ENCODE data around the gene YWHAG. TPM values are rescaled to one million over a fixed set of nuclear protein-coding genes. Genes with fewer than 3 reads are reported as not detected.

The YWHAG gene
- total RNA-seq (2022; extraction: Qiagen RNA extraction; ENCODE audit: low read depth), result 220 to 242 TPM (median 225 TPM) in 5 replicates

GRCh38 chr7:76358481-76359110, at the start of gene YWHAG:
Gene YWHAG (minus strand): TSS chr7:76358991. CDS start chr7:76358808, 183 bp downstream.

GRCh38 chr7:76302347-76303201, 56.2 kb downstream of the YWHAG start, which contains the start of gene HSPB1:
Gene HSPB1 (plus strand): TSS chr7:76302673. CDS start chr7:76302713, 40 bp downstream.

Other genes starting within 250 kb of the YWHAG start
- 5.6 to 8.2 TPM (median 7.6 TPM) in 5 replicates for gene SRRM3, start 157.1 kb downstream of the YWHAG start, total RNA-seq (2022; extraction: Qiagen RNA extraction; ENCODE audit: low read depth)
- gene HSPB1, start 56.3 kb downstream of the YWHAG start, total RNA-seq (2022; extraction: Qiagen RNA extraction; ENCODE audit: low read depth), result 602 to 1,069 TPM (median 1,036 TPM) in 5 replicates
- gene SSC4D, start 50.7 kb upstream of the YWHAG start, total RNA-seq (2022; extraction: Qiagen RNA extraction; ENCODE audit: low read depth), result 0.41 to 1.7 TPM (median 1.3 TPM) in 5 replicates
- 18.4 to 22.7 TPM (median 20.0 TPM) in 5 replicates for gene ZP3, start 66.0 kb upstream of the YWHAG start, total RNA-seq (2022; extraction: Qiagen RNA extraction; ENCODE audit: low read depth)
- gene DTX2, start 102.7 kb upstream of the YWHAG start, total RNA-seq (2022; extraction: Qiagen RNA extraction; ENCODE audit: low read depth), result 37.7 to 49.2 TPM (median 46.4 TPM) in 5 replicates
- 9.7 to 18.3 TPM (median 17.2 TPM) in 5 replicates for gene UPK3B, start 151.6 kb upstream of the YWHAG start, total RNA-seq (2022; extraction: Qiagen RNA extraction; ENCODE audit: low read depth)
- not detected in 5 replicates for gene SPDYE16, start 184.3 kb upstream of the YWHAG start, total RNA-seq (2022; extraction: Qiagen RNA extraction; ENCODE audit: low read depth)